K562 treated with DMSO at 1 percent for 12 hours (cell line): Measurements from ENCODE around the gene FUCA2. TPM values are rescaled to one million over a fixed set of nuclear protein-coding genes. Genes with fewer than 3 reads are reported as not detected.

Experiments used
- total RNA-seq: library from RNA; unstranded; fragments of 300-600 nt; gene quantifications from 2 replicates; pipeline ENCODE4 v1.2.3, GENCODE V29; 2022; ENCODE audit not compliant: insufficient read depth

FUCA2 gene
- 42.9 and 77.3 TPM in 2 replicates for total RNA-seq

DNA sequence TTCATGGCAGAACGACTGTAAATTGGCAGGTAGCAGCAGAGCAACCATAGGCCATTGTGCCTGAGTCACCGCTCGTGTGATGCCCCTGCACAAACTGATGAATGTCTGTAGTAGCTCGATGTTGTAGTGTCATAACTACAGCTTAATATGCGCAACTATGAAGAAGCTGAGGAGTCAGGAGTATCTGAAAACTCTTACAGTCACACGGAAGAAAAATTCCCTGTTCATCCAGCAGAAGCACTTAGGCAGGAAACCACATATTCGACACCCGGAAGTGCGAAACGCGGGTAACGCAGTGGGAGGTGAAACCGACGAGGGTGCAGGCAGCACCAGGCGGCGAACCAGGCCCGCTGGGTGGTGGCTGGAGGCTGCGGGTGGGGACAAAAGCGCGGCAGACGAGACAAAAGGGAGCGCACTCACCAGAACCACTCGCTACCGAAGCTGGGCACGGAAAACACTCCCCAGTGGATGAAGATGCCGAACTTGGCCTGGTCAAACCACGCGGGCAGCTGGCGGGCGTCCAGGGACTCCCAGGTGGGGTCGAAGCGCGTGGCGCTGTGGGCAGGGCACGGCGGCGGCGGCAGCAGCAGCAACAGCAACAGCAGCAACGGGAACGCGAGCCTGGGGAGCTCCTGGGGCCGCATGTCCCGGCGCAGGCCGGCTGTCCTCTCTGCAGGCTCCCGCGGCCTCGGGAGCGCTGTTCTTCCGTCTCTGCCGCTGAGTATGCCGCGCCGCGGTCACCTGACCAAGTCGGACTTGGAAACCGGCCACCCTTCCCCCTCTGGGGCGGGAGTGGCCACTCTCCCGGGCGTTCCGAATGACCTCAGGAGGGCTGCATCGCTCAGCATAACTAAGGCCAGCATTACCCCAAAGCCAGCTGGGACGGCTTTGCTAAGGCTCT is at the start of gene FUCA2:
TSS of gene FUCA2 (minus strand) at position 730 of the 901 bp plus-strand sequence. CDS start at position 644, 86 bp downstream.

GRCh38 chr6:143450453-143451371 is 60.8 kb downstream of the FUCA2 start, which contains the start of the genes ADAT2 and PEX3:
ADAT2 (minus strand) TSS chr6:143450695; CDS start chr6:143450658, 37 bp downstream.
PEX3 (plus strand) TSS chr6:143450805; CDS start chr6:143451043, 238 bp downstream.

Other genes starting within 250 kb of the FUCA2 start
- 2.6 and 7.8 TPM in 2 replicates for gene ADAT2, start 61.0 kb downstream of the FUCA2 start, total RNA-seq
- gene PEX3, start 60.9 kb downstream of the FUCA2 start, total RNA-seq: 11.6 and 18.5 TPM in 2 replicates
- gene PHACTR2, start 166.2 kb upstream of the FUCA2 start, total RNA-seq: 2.8 and 19.5 TPM in 2 replicates